ENCODE results near the gene EVI5L. TPM values are rescaled to one million over a fixed set of nuclear protein-coding genes. Genes with fewer than 3 reads are reported as not detected.
"Not testable (repeated sequence)": the region's sequence is repeated elsewhere in the genome, so short reads cannot be mapped to it uniquely, and the experiment has no call there.

The EVI5L gene
- total RNA-seq, 3 donors from 2014 or later, result 7.5 to 12.5 (median 9.2) TPM

GRCh38 chr19:7887408-7888144 is 57.6 kb downstream of the EVI5L start:
- intact Hi-C loops (cut with DNase I; ENCODE audit: low total_unique reads), result no loop called here
- no peak overlapping the region for H3K27ac ChIP-seq
- peak overlapping the region in 2 of 3 donors; percentile 64 to 79 for H3K4me3 ChIP-seq
- H3K27me3 ChIP-seq, result no peaks in the 10 kb centered on the region
- no peaks in the 10 kb centered on the region for H3K36me3 ChIP-seq
- peaks cover 0 to 2% of the 10 kb centered on the region in 2 donors for H3K4me1 ChIP-seq
- no peaks in the 10 kb centered on the region for H3K9me3 ChIP-seq
- TF ChIP-seq POLR2AphosphoS5 (IDR thresholded peaks at IDR 0.05) (no peak), CTCF (IDR thresholded peaks at IDR 0.05) (no peak), POLR2A (IDR thresholded peaks at IDR 0.05) (no peak)
- no peak for DNase-seq (ENCODE audit: low spot score in 2 of 2)

GRCh38 chr19:7888145-7888825 is 58.3 kb downstream of the EVI5L start, which contains the start of gene LRRC8E:
TSS of gene LRRC8E (plus strand) at chr19:7888510. CDS start at chr19:7895604, 7,094 bp downstream.
- Histone ChIP-seq H3K9me3 (no peaks in the 10 kb centered on the region), H3K27ac (peak within 1 kb of the TSS; percentile 71 to 84), H3K4me1 (peaks cover 0 to 2% of the 10 kb centered on the region in 2 donors), H3K4me3 (peak within 1 kb of the TSS; percentile 44 to 79 (median 64)), H3K36me3 (no peaks in the 10 kb centered on the region), H3K27me3 (no peaks in the 10 kb centered on the region)
- intact Hi-C loops (cut with DNase I; ENCODE audit: low total_unique reads), result no loop called here
- peak in 1 of 2 donors; percentile 74 for DNase-seq (ENCODE audit: low spot score in 2 of 2)
- TF ChIP-seq CTCF (IDR thresholded peaks at IDR 0.05), result no peak
- TF ChIP-seq POLR2AphosphoS5 (IDR thresholded peaks at IDR 0.05), result peak in 1 of 3 donors; percentile 51
- no peak for TF ChIP-seq POLR2A (IDR thresholded peaks at IDR 0.05)

GRCh38 chr19:7888826-7889217 is 58.8 kb downstream of the EVI5L start:
- H3K27me3 ChIP-seq, result no peaks in the 10 kb centered on the region

GRCh38 chr19:7893362-7894101 is 63.5 kb downstream of the EVI5L start:
- H3K27ac ChIP-seq; H3K36me3 ChIP-seq; DNase-seq (ENCODE audit: low spot score in 2 of 2); H3K4me1 ChIP-seq; intact Hi-C loops (cut with DNase I; ENCODE audit: low total_unique reads); H3K27me3 ChIP-seq; H3K9me3 ChIP-seq; H3K4me3 ChIP-seq: not testable (repeated sequence)

More at GRCh38 chr19:7888826-7889217, 58.8 kb downstream of the EVI5L start:
- Histone ChIP-seq H3K4me1 (peaks cover 0 to 2% of the 10 kb centered on the region in 2 donors), H3K4me3 (peak overlapping the region; percentile 44 to 79 (median 64)), H3K36me3 (no peaks in the 10 kb centered on the region), H3K27ac (peak overlapping the region; percentile 71 to 84), H3K9me3 (no peaks in the 10 kb centered on the region)
- DNase-seq (ENCODE audit: low spot score in 2 of 2), result no peak
- intact Hi-C loops (cut with DNase I; ENCODE audit: low total_unique reads), result no loop called here
- TF ChIP-seq CTCF (IDR thresholded peaks at IDR 0.05) (no peak), POLR2A (IDR thresholded peaks at IDR 0.05) (no peak), POLR2AphosphoS5 (IDR thresholded peaks at IDR 0.05) (no peak)

GRCh38 chr19:7894612-7895309 is 64.7 kb downstream of the EVI5L start:
- H3K9me3 ChIP-seq, result no peaks in the 10 kb centered on the region
- H3K4me1 ChIP-seq, result no peaks in the 10 kb centered on the region
- H3K36me3 ChIP-seq, result no peaks in the 10 kb centered on the region
- no peaks in the 10 kb centered on the region for H3K27me3 ChIP-seq
- H3K4me3 ChIP-seq, result peak overlapping the region in 1 of 3 donors; percentile 31
- H3K27ac ChIP-seq, result peak overlapping the region; percentile 83 to 84
- peak in 1 of 2 donors; percentile 75 for DNase-seq (ENCODE audit: low spot score in 2 of 2)
- intact Hi-C loops (cut with DNase I; ENCODE audit: low total_unique reads), result no loop called here
- TF ChIP-seq CTCF (IDR thresholded peaks at IDR 0.05) (no peak), POLR2A (IDR thresholded peaks at IDR 0.05) (no peak), POLR2AphosphoS5 (IDR thresholded peaks at IDR 0.05) (peak in 1 of 3 donors; percentile 43)

All from breast epithelium (tissue), 4 donors.